IMR-90 (cell line): Measurements from ENCODE around the gene PGBD5. TPM values are rescaled to one million over a fixed set of nuclear protein-coding genes. Genes with fewer than 3 reads are reported as not detected.

ENCODE experiments used
- ATAC-seq: fragments of 200-7000 bp; cut with Tn5 transposase; 2 replicates; pipeline ENCODE4 v1.9.1; 2020; ENCODE audit warnings: low read depth, mild to moderate bottlenecking, moderate library complexity
- BruUV-seq: library from RNA; stranded (reverse); fragments of 400-500 nt; replicated peaks from 2 replicates; lab custom pipeline; 2021; lab: Mats Ljungman, UMichigan
- CTCF ChIA-PET: fragments of 300-600 bp; formaldehyde crosslinking; extraction: SDS; loops from one replicate; lab custom pipeline; 2021; ENCODE audit warnings: antibody characterized with exemption; lab: Yijun Ruan, JAX
- POLR2A ChIA-PET: fragments of 300-600 bp; sonication (Branson Sonifier 250); formaldehyde crosslinking; loops from one replicate; lab custom pipeline; 2022; ENCODE audit warnings: antibody characterized with exemption; ENCODE audit not compliant: unreplicated experiment; lab: Charles Lee
- DNase-seq: peaks from one replicate; pipeline ENCODE4 v3.0.0; 2013
- H2AFZ ChIP-seq: replicated peaks from 2 replicates; pipeline ENCODE3; 2013; ENCODE audit warnings: low read length, mild to moderate bottlenecking; ENCODE audit not compliant: poor library complexity
- H2AK5ac ChIP-seq: 2 replicates; pipeline ENCODE4 v1.6.1; 2013; ENCODE audit warnings: low read depth, low read length, inconsistent platforms
- H2AK9ac ChIP-seq: replicated peaks from 2 replicates; pipeline ENCODE3; 2013; ENCODE audit warnings: mild to moderate bottlenecking, low read depth, low read length, moderate library complexity; ENCODE audit not compliant: poor library complexity
- H2BK120ac ChIP-seq: 2 replicates; pipeline ENCODE4 v1.6.1; 2013; ENCODE audit warnings: low read depth, low read length, inconsistent platforms
- H2BK15ac ChIP-seq: 3 replicates; pipeline ENCODE4 v1.6.1; 2013; ENCODE audit warnings: low read depth, low read length, inconsistent platforms
- H2BK20ac ChIP-seq: 2 replicates; pipeline ENCODE4 v1.6.1; 2013; ENCODE audit warnings: low read depth, mild to moderate bottlenecking, inconsistent platforms, low read length, moderate library complexity
- H2BK5ac ChIP-seq: 2 replicates; pipeline ENCODE4 v1.6.1; 2013; ENCODE audit warnings: mild to moderate bottlenecking, low read depth, low read length, inconsistent platforms; ENCODE audit not compliant: poor library complexity, severe bottlenecking
- H3K14ac ChIP-seq: replicated peaks from 2 replicates; pipeline ENCODE4 v1.6.1; 2013; ENCODE audit warnings: low read depth, low read length, inconsistent platforms
- H3K18ac ChIP-seq: 2 replicates; pipeline ENCODE4 v1.6.1; 2013; ENCODE audit warnings: low read depth, low read length, control low read depth
- H3K23ac ChIP-seq: 2 replicates; pipeline ENCODE4 v1.6.1; 2013; ENCODE audit warnings: low read depth, low read length, inconsistent platforms
- H3K27ac ChIP-seq: 2 replicates; pipeline ENCODE4 v1.5.1; 2013; ENCODE audit warnings: mild to moderate bottlenecking, control low read depth, low read length; ENCODE audit not compliant: insufficient read depth
- H3K27me3 ChIP-seq: 2 replicates; pipeline ENCODE4 v1.6.1; 2013; ENCODE audit warnings: low read length; ENCODE audit not compliant: control insufficient read depth, insufficient read depth
- H3K36me3 ChIP-seq: 2 replicates; pipeline ENCODE4 v1.6.1; 2013; ENCODE audit warnings: low read length, mixed read lengths; ENCODE audit not compliant: control insufficient read depth, insufficient read depth
- H3K4ac ChIP-seq: 2 replicates; pipeline ENCODE4 v1.6.1; 2013; ENCODE audit warnings: low read depth, low read length, inconsistent platforms
- H3K4me1 ChIP-seq: 2 replicates; pipeline ENCODE4 v1.6.1; 2013; ENCODE audit warnings: low read length, mixed read lengths; ENCODE audit not compliant: control insufficient read depth, insufficient read depth
- H3K4me2 ChIP-seq: 2 replicates; pipeline ENCODE4 v1.6.1; 2013; ENCODE audit warnings: low read depth, mild to moderate bottlenecking, control low read depth, low read length, moderate library complexity
- H3K4me3 ChIP-seq: 2 replicates; pipeline ENCODE4 v1.5.1; 2013; ENCODE audit warnings: low read depth, mild to moderate bottlenecking, control low read depth, low read length, moderate library complexity; ENCODE audit not compliant: insufficient read depth
- H3K56ac ChIP-seq: 2 replicates; pipeline ENCODE4 v1.6.1; 2013; ENCODE audit warnings: low read length, inconsistent platforms; ENCODE audit not compliant: insufficient read depth; ENCODE audit errors: extremely low read depth
- H3K79me1 ChIP-seq, 2 experiments: 2 replicates each; pipeline ENCODE4 v1.6.1; 2013; ENCODE audit warnings: low read length in 2 of 2, inconsistent platforms in 1 of 2, low read depth in 1 of 2
- H3K9ac ChIP-seq: 2 replicates; pipeline ENCODE4 v1.6.1; 2013; ENCODE audit warnings: low read depth, low read length, control low read depth
- H3K9me1 ChIP-seq: 2 replicates; pipeline ENCODE4 v1.6.1; 2013; ENCODE audit warnings: low read length, inconsistent platforms; ENCODE audit not compliant: insufficient read depth
- H3K9me3 ChIP-seq: 2 replicates; pipeline ENCODE4 v1.6.1; 2013; ENCODE audit warnings: low read length; ENCODE audit not compliant: control insufficient read depth, insufficient read depth
- H4K20me1 ChIP-seq: 2 replicates; pipeline ENCODE4 v1.6.1; 2013; ENCODE audit warnings: low read length, inconsistent platforms; ENCODE audit not compliant: insufficient read depth
- H4K5ac ChIP-seq: 2 replicates; pipeline ENCODE4 v1.6.1; 2013; ENCODE audit warnings: mild to moderate bottlenecking, low read depth, low read length, control low read depth
- H4K8ac ChIP-seq, 2 experiments: 2 replicates each; pipeline ENCODE4 v1.6.1; 2013; ENCODE audit warnings: low read depth in 2 of 2, low read length in 2 of 2, control low read depth in 1 of 2, inconsistent platforms in 1 of 2
- H4K91ac ChIP-seq: 2 replicates; pipeline ENCODE4 v1.6.1; 2013; ENCODE audit warnings: low read depth, low read length, inconsistent platforms; ENCODE audit not compliant: insufficient read depth
- BHLHE40 ChIP-seq: fragments of 150-350 bp; IDR thresholded peaks from 2 replicates; pipeline ENCODE4 v1.6.1; 2016; ENCODE audit warnings: mild to moderate bottlenecking, low read depth, low read length
- CEBPB ChIP-seq: IDR thresholded peaks from 2 replicates; pipeline ENCODE4 v1.6.1; 2012; ENCODE audit warnings: low read depth, low read length, improper control_type of control experiment
- CHD1 ChIP-seq: IDR thresholded peaks from 2 replicates; pipeline ENCODE4 v1.6.1; 2012; ENCODE audit warnings: low read depth, low read length, improper control_type of control experiment
- FOS ChIP-seq: fragments of 150-350 bp; IDR thresholded peaks from 2 replicates; pipeline ENCODE4 v1.6.1; 2016; ENCODE audit warnings: low read depth, low read length
- MAFK ChIP-seq: IDR thresholded peaks from 2 replicates; pipeline ENCODE4 v1.6.1; 2012; ENCODE audit warnings: low read depth, low read length, improper control_type of control experiment
- MAZ ChIP-seq: IDR thresholded peaks from 2 replicates; pipeline ENCODE4 v1.6.1; 2012; ENCODE audit warnings: low read depth, mild to moderate bottlenecking, low read length, improper control_type of control experiment, moderate library complexity, borderline replicate concordance
- MXI1 ChIP-seq: IDR thresholded peaks from 2 replicates; pipeline ENCODE4 v1.6.1; 2012; ENCODE audit warnings: low read depth, mild to moderate bottlenecking, low read length, moderate library complexity, borderline replicate concordance
- NFE2L2 ChIP-seq: fragments of 150-350 bp; IDR thresholded peaks from 2 replicates; pipeline ENCODE4 v1.6.1; 2016; ENCODE audit warnings: low read depth, mild to moderate bottlenecking, low read length
- POLR2A ChIP-seq: IDR thresholded peaks from 2 replicates; pipeline ENCODE4 v1.6.1; 2012; ENCODE audit warnings: mild to moderate bottlenecking, low read depth, low read length
- RAD21 ChIP-seq: IDR thresholded peaks from 2 replicates; pipeline ENCODE4 v1.6.1; 2012; ENCODE audit warnings: low read length, improper control_type of control experiment
- RCOR1 ChIP-seq: IDR thresholded peaks from 2 replicates; pipeline ENCODE4 v1.6.1; 2012; ENCODE audit warnings: mild to moderate bottlenecking, low read length, improper control_type of control experiment; ENCODE audit not compliant: insufficient replicate concordance
- RFX5 ChIP-seq: IDR thresholded peaks from 2 replicates; pipeline ENCODE4 v1.8.0; 2012; ENCODE audit warnings: low read depth, mild to moderate bottlenecking, low read length, moderate library complexity
- SMC3 ChIP-seq: fragments of 150-350 bp; IDR thresholded peaks from 2 replicates; pipeline ENCODE4 v1.6.1; 2016; ENCODE audit warnings: low read depth, mild to moderate bottlenecking, antibody characterized with exemption, low read length, moderate library complexity
- WGBS, 2 experiments: methylation state at CpG; one replicate each; pipeline versions ENCODE4 v1.1.5 to v1.1.7; 2013; ENCODE audit warnings: missing lambda C conversion rate in 2 of 2; ENCODE audit not compliant: insufficient read length in 1 of 2; ENCODE audit errors: extremely low coverage in 2 of 2; 5-methylcytosine and 5-hydroxymethylcytosine counted together
- dilution Hi-C: fragments of 300-500 bp; cut with HindIII; formaldehyde crosslinking; loops from one replicate; pipeline ENCODE4 v1.14.3; 2018; ENCODE audit warnings: low sequenced_read_pairs; ENCODE audit not compliant: unreplicated experiment
- in situ Hi-C: fragments of 300-500 bp; cut with MboI; formaldehyde crosslinking; loops from 3 replicates; pipeline ENCODE4 v1.14.3; 2019; ENCODE audit warnings: low sequenced_read_pairs, inconsistent platforms, mixed read lengths
- intact Hi-C: fragments of 100-400 bp; cut with micrococcal nuclease; formaldehyde crosslinking; loops from 2 replicates; pipeline ENCODE4 v1.10.0; 2022
- polyA plus RNA-seq, 3 experiments: library from polyadenylated mRNA; depleted of rRNA; stranded (reverse); fragments of >200 nt; gene quantifications; 2 replicates each; pipeline ENCODE4 v1.2.3, GENCODE V29; 2012; ENCODE audit warnings: low replicate concordance in 1 of 3
- total RNA-seq: library from RNA; depleted of rRNA; stranded (reverse); fragments of >200 nt; gene quantifications from 2 replicates; pipeline ENCODE4 v1.2.3, GENCODE V29; 2012
- TF ChIP-seq, protein P1 (sequence below): fragments of 150-350 bp; IDR thresholded peaks from 2 replicates; pipeline ENCODE4 v1.6.1; 2017; ENCODE audit warnings: mild to moderate bottlenecking, antibody characterized with exemption, low read length, low read depth
- TF ChIP-seq, protein P2 (sequence below): fragments of 150-350 bp; IDR thresholded peaks from 2 replicates; pipeline ENCODE4 v1.6.1; 2016; ENCODE audit warnings: low read depth, mild to moderate bottlenecking, low read length, moderate library complexity, borderline replicate concordance
- TF ChIP-seq, protein P3 (sequence below): conservative IDR thresholded peaks from 2 replicates; pipeline ENCODE4 v1.5.1; 2012; ENCODE audit warnings: mild to moderate bottlenecking, low read depth, low read length, improper control_type of control experiment

PGBD5 gene
- total and polyA plus RNA-seq, 2 of the 4 experiments (the other 2 are of a cell fraction): 0.18 to 0.36 TPM

DNA sequence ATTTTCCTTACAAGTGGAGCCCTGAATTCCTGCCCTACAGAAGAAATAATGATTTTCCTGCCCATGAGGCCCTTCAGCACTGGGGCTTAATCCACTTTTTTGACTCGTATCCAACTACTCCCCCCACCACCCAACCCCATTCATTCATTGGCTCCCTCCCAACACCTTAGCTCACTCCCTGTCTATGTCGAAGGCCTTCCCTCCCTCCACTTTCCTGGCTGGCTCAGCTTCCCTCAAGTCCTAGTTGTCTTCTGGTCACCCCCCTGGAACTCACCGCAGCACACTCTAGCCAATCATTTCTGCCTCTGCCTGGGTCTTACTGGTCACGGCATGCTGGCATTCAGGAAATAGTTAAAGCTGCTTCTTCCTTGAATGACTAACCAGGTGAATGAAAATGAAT is 118.9 kb downstream of the PGBD5 start:
- Histone ChIP-seq H3K36me3 (no peaks in the 10 kb centered on the region), H2BK5ac (no peak overlapping the region), H3K4me3 (no peak overlapping the region), H3K56ac (no peak overlapping the region), H4K20me1 (no peaks in the 10 kb centered on the region), H4K8ac (no peak overlapping the region), H3K9me3 (no peaks in the 10 kb centered on the region), H3K9ac (no peak overlapping the region), H3K4me1 (no peaks in the 10 kb centered on the region), H3K23ac (no peak overlapping the region), H3K4me2 (no peak overlapping the region), H3K9me1 (no peaks in the 10 kb centered on the region), H2AK9ac (no peak overlapping the region), H3K27ac (no peak overlapping the region), H2AFZ (no peak overlapping the region), H2BK120ac (no peak overlapping the region), H3K4ac (no peak overlapping the region), H2BK15ac (no peak overlapping the region), H3K18ac (no peak overlapping the region), H3K27me3 (no peaks in the 10 kb centered on the region; the same call in 1 of the 2 replicates), H2BK20ac (no peak overlapping the region), H4K91ac (no peak overlapping the region), H3K79me1 (no peaks in the 10 kb centered on the region), H2AK5ac (no peak overlapping the region), H3K14ac (no peak overlapping the region), H4K5ac (no peak overlapping the region)
- intact Hi-C loops: no loop called here
- DNase-seq: no peak
- in situ Hi-C loops: loop anchor here (25.0 kb wide), 1 partner anchor 1045 kb away; the partner anchor contains the start of gene RAB4A
- no peak for TF ChIP-seq MXI1
- TF ChIP-seq BHLHE40: no peak
- no peak for TF ChIP-seq CHD1
- no peak for TF ChIP-seq NFE2L2
- TF ChIP-seq MAFK: no peak
- no peak for TF ChIP-seq CEBPB
- no peak for TF ChIP-seq MAZ
- no peak for TF ChIP-seq POLR2A
- TF ChIP-seq, protein P1, sequence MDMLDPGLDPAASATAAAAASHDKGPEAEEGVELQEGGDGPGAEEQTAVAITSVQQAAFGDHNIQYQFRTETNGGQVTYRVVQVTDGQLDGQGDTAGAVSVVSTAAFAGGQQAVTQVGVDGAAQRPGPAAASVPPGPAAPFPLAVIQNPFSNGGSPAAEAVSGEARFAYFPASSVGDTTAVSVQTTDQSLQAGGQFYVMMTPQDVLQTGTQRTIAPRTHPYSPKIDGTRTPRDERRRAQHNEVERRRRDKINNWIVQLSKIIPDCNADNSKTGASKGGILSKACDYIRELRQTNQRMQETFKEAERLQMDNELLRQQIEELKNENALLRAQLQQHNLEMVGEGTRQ: no peak
- TF ChIP-seq, protein P2, sequence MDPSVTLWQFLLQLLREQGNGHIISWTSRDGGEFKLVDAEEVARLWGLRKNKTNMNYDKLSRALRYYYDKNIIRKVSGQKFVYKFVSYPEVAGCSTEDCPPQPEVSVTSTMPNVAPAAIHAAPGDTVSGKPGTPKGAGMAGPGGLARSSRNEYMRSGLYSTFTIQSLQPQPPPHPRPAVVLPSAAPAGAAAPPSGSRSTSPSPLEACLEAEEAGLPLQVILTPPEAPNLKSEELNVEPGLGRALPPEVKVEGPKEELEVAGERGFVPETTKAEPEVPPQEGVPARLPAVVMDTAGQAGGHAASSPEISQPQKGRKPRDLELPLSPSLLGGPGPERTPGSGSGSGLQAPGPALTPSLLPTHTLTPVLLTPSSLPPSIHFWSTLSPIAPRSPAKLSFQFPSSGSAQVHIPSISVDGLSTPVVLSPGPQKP: no peak
- TF ChIP-seq FOS: no peak
- TF ChIP-seq RCOR1: no peak
- no peak for TF ChIP-seq RAD21
- no peak for TF ChIP-seq RFX5
- no peak for TF ChIP-seq SMC3
- TF ChIP-seq, protein P3, sequence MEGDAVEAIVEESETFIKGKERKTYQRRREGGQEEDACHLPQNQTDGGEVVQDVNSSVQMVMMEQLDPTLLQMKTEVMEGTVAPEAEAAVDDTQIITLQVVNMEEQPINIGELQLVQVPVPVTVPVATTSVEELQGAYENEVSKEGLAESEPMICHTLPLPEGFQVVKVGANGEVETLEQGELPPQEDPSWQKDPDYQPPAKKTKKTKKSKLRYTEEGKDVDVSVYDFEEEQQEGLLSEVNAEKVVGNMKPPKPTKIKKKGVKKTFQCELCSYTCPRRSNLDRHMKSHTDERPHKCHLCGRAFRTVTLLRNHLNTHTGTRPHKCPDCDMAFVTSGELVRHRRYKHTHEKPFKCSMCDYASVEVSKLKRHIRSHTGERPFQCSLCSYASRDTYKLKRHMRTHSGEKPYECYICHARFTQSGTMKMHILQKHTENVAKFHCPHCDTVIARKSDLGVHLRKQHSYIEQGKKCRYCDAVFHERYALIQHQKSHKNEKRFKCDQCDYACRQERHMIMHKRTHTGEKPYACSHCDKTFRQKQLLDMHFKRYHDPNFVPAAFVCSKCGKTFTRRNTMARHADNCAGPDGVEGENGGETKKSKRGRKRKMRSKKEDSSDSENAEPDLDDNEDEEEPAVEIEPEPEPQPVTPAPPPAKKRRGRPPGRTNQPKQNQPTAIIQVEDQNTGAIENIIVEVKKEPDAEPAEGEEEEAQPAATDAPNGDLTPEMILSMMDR: no peak
- 13% methylated on average over 2 of the region's 4 CpGs; no CpG with 5 or more reads in 1 of the 2 experiments for WGBS, 2 experiments
- ChIA-PET POLR2A (no interaction called here), CTCF (interaction anchor here (0.7 kb wide), 1 partner anchor 1049 kb away, joined by 3 read pairs; no protein-coding TSS in a partner anchor)
- dilution Hi-C loops: no loop called here
- no peak for ATAC-seq
- BruUV-seq: no TSS peak
